WERI-Rb-1 (cell line): ENCODE measurements around the gene UBIAD1.
A peak's percentile ranks its signal among the peaks of the same experiment; 100 is the strongest.

ENCODE experiments used
- DNase-seq: peaks from one replicate; pipeline ENCODE4 v3.0.0-alpha.2; 2020
- H3K27ac ChIP-seq: fragments of 250-450 bp; sonication (Bioruptor Pico); 2 replicates; pipeline ENCODE4 v1.5.1; 2020; ENCODE audit warnings: mild to moderate bottlenecking, moderate library complexity
- H3K27me3 ChIP-seq: fragments of 250-450 bp; sonication (Bioruptor Pico); 2 replicates; pipeline ENCODE4 v1.5.1; 2021; ENCODE audit warnings: mild to moderate bottlenecking, low read depth, moderate library complexity; ENCODE audit not compliant: insufficient read depth, severe bottlenecking
- H3K36me3 ChIP-seq: fragments of 250-450 bp; sonication (Bioruptor Pico); 2 replicates; pipeline ENCODE4 v1.5.1; 2020; ENCODE audit warnings: mild to moderate bottlenecking, moderate library complexity
- H3K4me3 ChIP-seq: 2 replicates; pipeline ENCODE4 v1.5.1; 2011; ENCODE audit warnings: low read depth, mild to moderate bottlenecking, control low read depth, low read length
- H3K9me3 ChIP-seq: fragments of 250-450 bp; sonication (Bioruptor Pico); 2 replicates; pipeline ENCODE4 v1.5.1; 2021; ENCODE audit warnings: mild to moderate bottlenecking, moderate library complexity; ENCODE audit not compliant: severe bottlenecking
- CTCF ChIP-seq: IDR thresholded peaks from 2 replicates; pipeline ENCODE4 v1.5.1; 2011; ENCODE audit warnings: low read depth, mild to moderate bottlenecking, control low read depth, inconsistent platforms, low read length

The UBIAD1 gene

DNA sequence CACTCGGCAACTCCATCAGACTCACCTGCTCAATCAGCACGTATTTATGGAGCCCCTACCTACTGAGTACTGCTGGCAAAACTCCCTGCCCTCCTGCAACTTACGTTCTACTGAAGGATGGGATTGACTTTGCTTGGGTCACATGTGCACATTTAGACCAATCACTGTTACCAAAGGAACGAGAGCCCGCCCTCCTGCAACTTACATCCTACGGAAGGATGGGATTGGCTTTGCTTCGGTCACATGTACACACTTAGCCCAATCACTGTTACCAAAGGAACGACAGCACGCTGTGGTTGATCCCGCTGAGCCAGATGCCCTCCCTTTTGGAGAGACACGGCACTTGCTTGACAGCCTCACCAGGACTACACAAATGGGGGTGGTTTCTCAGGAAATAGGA lies 46.0 kb downstream of the UBIAD1 start:
- Histone ChIP-seq H3K9me3 (no peaks in the 10 kb centered on the region), H3K36me3 (no peaks in the 10 kb centered on the region), H3K4me3 (no peak overlapping the region), H3K27me3 (no peaks in the 10 kb centered on the region), H3K27ac (no peak overlapping the region)
- no peak for DNase-seq
- no peak for TF ChIP-seq CTCF

GRCh38 chr1:11320153-11320936 lies 47.3 kb downstream of the UBIAD1 start:
- H3K27me3 ChIP-seq: no peaks in the 10 kb centered on the region
- peak; percentile 93 for TF ChIP-seq CTCF
- H3K4me3 ChIP-seq: no peak overlapping the region
- H3K27ac ChIP-seq: no peak overlapping the region
- no peaks in the 10 kb centered on the region for H3K9me3 ChIP-seq
- DNase-seq: peak; percentile 81
- no peaks in the 10 kb centered on the region for H3K36me3 ChIP-seq

DNA sequence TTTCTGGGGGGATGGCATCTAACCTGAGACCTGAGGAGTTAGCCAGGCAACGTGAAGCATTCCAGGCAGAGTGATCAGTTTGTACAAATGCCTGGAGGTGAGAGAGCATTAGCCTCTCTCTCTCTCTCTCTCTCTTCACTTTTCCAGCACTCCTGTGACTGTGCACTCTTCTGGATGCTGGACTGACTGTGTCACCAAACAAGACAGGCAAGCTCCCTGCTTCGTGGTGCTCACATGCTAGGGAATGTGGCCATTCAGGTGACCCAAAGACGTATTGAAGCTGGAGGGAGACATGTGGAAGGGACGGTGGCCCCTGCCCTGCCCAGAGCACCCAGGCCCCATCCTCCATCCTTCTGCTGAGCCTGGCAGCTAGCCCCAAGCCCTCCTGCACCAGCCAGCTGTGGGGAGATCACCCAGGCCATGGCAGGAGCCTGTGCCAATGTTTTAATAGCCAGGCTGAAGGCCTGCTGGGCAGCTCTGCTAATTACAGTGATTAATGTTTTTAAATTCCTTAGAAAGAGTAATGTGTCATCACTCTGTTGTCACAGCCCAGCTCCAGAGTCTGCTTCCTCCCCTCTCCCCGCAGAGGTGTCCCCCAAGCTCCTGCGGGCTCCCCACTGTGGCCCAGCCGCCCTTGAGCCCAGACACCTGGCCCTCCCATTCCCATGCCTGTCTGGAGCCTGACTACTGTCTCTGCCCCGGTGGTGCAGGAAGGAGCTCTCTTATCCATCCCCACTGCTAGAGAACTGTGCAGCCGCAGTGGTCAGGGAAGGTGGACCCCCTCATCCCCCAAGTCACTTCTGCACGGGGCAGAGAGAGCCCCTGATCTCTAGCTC lies 48.9 kb downstream of the UBIAD1 start:
- Histone ChIP-seq H3K27me3 (no peaks in the 10 kb centered on the region), H3K4me3 (no peak overlapping the region), H3K9me3 (no peaks in the 10 kb centered on the region), H3K36me3 (no peaks in the 10 kb centered on the region), H3K27ac (no peak overlapping the region)
- DNase-seq: no peak
- TF ChIP-seq CTCF: no peak

DNA sequence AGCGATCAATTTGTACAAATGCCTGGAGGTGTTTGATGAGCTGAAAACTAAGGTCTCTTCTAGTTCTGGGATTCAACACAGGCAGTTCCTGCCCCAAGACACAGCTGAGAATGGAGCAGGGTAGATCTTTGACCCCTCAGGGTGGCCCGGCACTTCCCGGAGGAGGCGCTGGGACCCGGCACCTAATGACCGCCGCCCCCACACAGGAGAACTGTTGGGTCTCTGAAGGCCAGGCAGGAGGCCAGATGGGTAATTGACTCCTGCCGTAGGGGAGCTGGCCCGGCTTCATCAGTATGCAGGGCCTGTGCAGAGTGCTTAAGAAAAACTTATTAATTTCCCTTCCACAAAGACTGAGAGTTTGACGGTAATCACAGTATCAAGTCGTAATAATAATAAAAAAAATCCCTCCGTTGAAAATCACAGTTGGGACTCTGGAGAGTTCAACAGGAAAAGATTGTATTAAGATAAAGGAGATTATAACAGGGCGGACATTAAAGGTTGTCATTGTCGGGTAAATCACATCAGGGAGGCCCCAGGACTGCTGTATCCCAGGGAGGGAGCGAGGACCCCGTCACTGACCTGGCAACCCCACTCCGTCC lies 51.7 kb downstream of the UBIAD1 start:
- Histone ChIP-seq H3K4me3 (no peak overlapping the region), H3K27me3 (no peaks in the 10 kb centered on the region), H3K9me3 (no peaks in the 10 kb centered on the region), H3K27ac (peak overlapping the region; percentile 13; the same call in 1 of the 2 replicates), H3K36me3 (no peaks in the 10 kb centered on the region; the same call in 1 of the 2 replicates)
- TF ChIP-seq CTCF: no peak
- no peak for DNase-seq

GRCh38 chr1:11326070-11326469 lies 53.1 kb downstream of the UBIAD1 start:
- no peak for TF ChIP-seq CTCF
- DNase-seq: no peak
- H3K36me3 ChIP-seq: no peaks in the 10 kb centered on the region; the same call in 1 of the 2 replicates
- no peaks in the 10 kb centered on the region for H3K9me3 ChIP-seq
- H3K27me3 ChIP-seq: no peaks in the 10 kb centered on the region
- no peak overlapping the region for H3K4me3 ChIP-seq
- no peak overlapping the region for H3K27ac ChIP-seq
